Head of caudate nucleus (tissue), 42 donors: ENCODE results near the gene PAX7.

Experiments used
- DNase-seq, 42 donors: peaks; one replicate each; pipeline versions ENCODE4 v3.0.0 to v3.0.0-alpha.2; 2020 to 2021; ENCODE audit warnings: mixed read lengths in 7 of 42
- intact Hi-C: fragments of 100-400 bp; cut with DNase I; formaldehyde crosslinking; loops from one replicate; pipeline ENCODE4 v1.15.0; 2022

PAX7 gene

GRCh38 chr1:18649693-18650370 lies 19.2 kb downstream of the PAX7 start:
- intact Hi-C loops: no loop called here
- DNase-seq: no peak

DNA sequence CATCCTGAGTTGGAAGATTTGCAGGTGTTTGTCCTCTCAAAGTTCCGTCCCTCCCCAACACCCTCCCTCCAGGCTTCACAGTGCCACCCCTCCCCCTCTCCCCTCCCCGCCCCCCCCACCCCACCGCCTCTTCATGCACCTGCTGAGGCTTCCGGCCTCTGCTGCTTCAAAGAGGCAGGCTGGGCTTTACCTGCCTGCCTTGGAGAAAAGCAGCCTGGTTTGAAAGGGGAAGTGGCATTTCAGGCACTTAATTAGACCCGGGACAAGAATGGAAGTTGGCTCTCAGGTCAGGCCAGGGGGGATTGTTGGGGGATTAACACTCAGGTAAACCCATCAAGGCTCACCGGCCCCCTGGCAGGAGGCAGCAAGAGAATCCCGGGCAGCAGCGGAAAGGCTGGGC lies 21.1 kb downstream of the PAX7 start:
- DNase-seq: no peak
- intact Hi-C loops: no loop called here

DNA sequence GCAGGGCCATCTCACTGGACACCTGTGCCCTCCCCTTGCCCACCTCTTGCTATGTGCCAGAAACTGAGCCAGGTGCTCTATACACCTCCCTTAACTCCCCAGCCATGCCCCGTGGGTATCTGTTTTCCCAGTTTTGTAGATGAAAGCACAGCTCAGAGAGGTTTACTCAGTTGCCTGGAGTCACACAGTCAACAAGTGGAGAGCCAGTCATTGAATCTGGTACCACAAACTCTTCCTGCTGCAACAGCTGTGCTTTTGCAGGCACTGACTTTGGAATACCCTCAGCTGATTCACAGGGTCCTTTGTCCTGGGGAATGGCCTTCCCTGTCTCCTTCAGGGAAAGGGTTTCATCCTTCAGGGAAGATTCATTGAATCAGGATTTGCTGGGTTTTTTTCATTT lies 22.1 kb downstream of the PAX7 start:
- no peak for DNase-seq
- intact Hi-C loops: no loop called here

DNA sequence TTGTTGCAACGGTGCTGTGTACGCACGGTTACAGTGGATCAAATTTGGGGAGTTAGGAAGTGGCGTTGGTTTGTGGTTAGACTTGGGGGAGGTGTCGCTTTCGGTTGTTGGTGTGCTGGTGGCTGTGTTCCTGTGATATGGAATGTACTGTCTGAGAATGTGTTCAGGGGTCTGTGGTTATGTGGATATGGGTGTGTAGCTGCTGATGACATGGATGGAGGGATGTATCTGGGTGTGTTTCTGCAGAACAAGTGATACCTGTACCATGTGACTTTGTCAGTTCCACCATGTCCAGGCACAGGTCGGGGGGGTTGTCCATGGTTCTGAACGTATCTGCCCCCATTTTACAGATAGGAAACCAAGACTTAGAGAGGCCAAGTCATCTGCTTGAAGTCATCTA lies 22.7 kb downstream of the PAX7 start:
- DNase-seq: no peak
- intact Hi-C loops: no loop called here

DNA sequence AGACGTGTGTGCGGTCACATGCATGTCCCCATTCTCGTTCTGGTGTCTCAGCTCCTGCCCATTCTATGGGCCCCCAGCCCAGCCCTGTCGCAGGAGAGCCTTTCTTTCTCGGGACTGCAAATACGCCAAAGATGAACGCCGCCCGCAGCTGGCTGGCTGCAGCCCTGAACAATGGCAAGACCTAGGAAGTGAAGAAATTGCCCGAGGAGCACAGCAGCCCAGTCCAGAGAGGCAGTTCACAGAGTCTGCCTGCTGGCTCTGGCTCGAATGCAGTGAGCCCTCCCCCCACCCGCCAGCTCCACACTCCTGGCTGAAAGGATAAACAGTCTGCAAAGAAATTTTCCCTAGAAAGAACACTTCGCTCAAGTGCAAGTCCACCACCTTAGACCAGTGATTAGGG lies 23.3 kb downstream of the PAX7 start:
- DNase-seq: no peak
- intact Hi-C loops: no loop called here

DNA sequence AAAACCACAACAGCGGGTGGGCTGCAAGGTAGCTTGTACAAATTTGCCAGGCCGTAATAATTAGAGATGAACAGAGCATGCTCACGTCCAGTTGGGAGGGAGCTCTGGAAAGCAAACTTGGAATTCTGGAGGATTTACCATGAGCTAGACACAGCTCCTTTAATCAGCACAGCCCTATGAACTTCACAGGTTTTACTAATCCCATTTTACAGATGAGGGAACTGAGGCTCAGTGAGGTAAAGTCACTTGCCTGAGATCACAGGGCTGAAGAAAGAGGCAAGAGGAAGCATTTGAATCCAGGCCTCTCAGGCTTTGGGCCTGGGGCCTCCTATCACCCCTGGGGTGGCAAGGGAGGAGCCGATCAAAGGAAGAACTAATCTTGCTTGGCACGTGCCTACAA lies 24.0 kb downstream of the PAX7 start:
- intact Hi-C loops: no loop called here
- no peak for DNase-seq

DNA sequence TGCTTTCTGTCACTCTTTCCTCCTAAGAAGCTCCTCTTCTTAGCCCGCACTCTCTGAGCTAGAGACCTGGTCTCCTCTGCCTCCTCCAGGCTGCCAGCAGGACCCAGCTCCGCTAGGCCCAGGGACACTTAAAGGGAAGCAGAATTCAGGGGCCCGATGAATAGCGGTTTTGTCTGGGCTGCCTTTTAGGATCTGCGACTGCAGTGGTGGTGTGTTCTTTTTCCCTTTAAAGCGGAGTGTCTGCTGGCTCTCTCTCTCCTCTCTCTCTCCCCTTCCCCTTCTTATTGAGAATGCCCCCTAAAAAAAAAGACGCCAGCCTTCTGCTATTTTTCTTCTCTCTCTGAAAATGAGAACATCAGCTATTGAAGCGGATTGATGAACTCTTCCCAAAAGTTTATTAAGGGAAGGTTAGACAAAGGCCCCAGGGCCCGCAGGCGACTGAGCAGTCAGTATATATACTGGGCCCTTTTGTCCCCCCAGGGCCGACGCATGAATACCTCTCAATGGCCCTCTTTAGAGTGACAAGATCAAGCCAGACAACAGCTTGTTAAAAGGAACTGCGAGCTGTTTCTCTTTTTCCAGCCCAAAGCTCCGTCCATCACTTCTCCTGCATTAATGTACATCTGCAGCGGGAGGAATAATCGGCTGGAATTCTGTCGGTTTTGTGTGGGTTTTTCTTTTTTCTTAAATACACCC lies 27.0 kb downstream of the PAX7 start:
- intact Hi-C loops: no loop called here

DNA sequence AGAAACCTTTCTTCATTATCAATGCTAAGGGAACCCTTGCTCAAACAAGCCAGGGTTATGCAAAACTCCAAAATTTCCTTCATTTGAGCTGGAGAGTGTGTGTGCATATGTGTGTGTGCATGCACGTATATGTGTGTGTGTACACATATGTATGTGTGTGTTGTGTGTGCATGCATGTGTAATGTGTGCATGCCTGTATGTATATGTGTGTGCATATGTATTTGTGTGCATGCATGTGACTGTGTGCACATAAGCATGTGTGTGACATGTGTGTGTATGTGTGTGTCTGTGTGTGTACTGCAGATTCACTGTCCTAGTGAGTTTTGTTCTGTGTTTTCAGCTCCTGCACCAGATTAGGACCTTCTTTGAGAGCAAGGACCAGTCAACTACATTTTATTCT lies 28.2 kb downstream of the PAX7 start:
- intact Hi-C loops: no loop called here
- DNase-seq: no peak

More for the DNA sequence above, 27.0 kb downstream of the PAX7 start:
- peak in 1 of 42 donors; percentile 5 for DNase-seq

DNA sequence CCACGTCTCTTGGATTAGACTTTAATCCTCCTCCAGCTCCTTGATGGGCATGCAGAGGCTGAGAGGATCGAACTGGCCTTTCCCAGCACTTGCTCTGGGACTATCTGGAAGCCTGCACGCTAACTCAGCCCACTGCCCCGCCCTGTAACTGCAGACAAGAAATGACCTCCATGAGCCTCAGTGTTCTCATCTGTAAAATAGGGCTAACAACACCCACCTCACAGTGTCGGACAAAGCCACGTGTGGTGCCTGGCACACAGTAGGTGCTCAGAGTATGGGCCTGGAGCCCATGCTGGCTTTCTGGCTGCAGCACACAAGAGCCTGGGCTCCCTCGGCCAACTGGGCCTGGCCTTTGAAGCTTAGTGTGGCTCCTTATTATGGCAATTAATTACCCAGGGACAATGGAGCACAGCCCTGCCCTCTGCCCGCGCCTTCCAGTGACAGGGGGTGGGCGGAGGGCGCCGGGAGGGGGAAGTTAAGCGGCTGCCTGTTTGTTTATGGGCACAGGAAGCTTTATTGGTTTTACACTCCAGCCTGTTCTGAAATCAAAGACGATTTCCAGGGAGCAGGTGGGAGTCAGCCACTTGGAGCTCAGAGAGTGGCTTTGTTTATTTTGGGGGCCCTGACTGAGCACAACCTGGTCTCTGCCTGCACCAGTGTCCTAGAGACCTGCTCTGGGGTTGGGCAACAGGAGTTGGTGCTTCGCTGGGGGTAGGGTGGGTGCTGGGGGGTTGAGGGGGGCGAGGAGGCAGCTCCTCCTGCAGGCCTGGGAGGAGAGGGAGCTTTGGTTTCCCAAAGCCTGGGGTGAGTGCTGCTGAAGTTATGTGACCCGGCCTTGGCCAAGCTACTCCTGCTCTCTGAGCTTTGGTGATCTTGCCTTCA lies 31.0 kb downstream of the PAX7 start:
- intact Hi-C loops: no loop called here
- DNase-seq: no peak

DNA sequence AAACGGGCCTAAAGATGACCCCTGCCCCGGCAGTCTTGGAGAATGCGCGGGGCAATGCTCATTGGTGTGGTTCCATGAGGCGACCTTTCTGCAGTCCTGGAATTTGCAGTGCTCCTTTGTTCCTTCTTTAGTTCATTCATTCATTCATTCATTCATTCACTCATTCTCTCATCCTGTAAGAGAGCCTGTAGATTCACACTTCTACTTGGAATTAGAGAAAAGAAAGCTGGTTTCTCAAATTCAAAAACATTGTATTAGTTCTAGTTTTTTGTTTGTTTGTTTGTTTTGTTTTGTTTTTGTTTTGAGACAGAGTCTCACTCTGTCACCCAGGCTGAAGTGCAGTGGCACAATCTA lies 31.6 kb downstream of the PAX7 start:
- DNase-seq: no peak
- intact Hi-C loops: no loop called here

- DNase-seq: no peak
- intact Hi-C loops: no loop called here
Observed at GRCh38 chr1:18666317-18666920, 35.8 kb downstream of the PAX7 start.

DNA sequence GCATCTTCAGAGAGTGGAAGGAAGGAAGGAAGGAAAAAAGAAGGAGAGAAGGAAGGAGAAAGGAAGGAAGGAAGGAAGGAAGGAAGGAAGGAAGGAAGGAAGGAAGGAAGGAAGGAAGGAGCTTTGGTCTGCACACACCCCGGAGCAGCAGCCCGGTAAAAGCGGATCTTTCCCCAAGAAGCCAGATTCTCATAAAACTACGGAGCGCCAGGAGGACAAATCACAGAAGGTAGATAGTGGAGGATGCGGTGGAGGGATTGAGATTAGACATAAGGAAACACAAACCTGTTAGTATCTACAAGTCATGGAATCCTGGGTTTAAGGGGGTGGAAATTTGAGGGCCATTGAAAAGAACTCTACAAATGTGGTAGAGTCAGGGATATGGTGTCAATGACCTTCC lies 36.7 kb downstream of the PAX7 start:
- no peak for DNase-seq
- intact Hi-C loops: no loop called here

DNA sequence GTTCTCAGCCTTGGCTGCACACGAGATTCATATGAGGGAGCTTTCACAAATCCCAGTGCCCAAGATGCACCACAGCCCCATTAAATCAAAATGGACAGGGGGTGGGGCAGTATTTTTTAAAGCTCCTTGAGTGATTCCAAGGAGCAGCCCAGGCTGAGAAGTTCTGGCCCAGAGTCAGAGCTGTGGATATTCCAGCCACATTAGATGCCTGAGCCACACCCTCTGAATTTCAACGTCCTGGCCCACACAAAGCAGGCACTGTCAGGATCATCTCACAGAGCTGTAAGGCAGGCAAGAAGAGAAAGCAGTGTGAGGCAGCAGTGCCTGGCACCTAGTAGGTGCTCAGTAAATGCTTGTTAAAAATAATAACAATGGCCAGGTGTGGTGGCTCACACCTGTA lies 37.4 kb downstream of the PAX7 start:
- no peak for DNase-seq
- intact Hi-C loops: no loop called here

- no peak for DNase-seq
- intact Hi-C loops: no loop called here
Observed at GRCh38 chr1:18668750-18669404, 38.2 kb downstream of the PAX7 start.

DNA sequence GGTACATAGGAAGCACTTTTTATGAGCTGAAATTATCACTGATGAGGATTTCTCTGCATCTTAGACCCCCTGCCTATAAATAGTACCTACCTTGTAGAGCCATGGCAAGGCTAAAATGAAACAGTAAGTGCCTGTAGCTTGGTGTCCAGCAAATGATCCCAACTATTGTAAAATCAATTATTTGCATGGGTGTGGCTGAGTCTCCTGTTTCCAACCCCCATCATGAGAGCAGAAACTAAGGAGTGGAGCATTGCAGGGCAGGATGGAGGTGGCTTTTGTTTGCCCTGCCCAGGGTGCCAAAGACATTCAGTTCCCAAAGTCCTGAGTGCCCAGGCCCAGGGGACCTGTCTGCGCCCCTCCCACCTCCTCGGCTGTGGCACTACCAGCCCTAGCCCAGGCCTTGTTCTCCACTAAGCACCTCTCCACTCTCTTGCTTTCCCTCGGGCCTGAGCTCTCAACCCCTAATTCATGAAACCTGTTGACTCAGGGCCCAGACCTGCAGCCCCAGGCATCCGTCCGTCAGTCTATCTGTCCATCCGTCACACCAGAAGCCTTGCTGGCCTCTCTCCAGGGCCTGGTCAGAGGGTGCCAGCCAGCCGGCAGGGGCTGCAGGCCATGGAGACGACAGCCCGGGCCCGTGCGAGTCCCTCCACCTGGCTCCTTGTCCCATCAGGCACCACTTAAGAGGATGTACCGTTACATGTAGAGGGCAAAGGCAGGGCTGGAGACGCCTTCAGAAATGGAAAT lies 39.6 kb downstream of the PAX7 start:
- intact Hi-C loops: no loop called here
- no peak for DNase-seq

DNA sequence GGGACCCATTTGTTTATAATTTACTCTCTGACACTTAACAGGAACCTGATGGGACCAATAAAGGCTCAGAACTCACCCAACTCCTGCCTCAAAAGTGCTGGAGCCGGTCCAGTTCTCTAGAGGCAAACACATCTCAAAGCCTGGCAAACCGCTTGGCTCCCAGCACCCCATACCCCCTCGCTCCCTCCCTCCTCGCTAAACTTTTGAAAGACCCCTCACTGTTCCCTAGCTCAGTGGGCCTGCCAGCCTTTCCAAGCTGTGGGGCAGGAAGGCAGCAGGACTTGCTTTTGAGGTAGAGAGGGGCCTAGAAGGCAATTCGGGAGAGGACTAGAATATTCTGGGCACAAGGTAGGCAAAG lies 40.2 kb downstream of the PAX7 start:
- intact Hi-C loops: no loop called here
- DNase-seq: no peak

GRCh38 chr1:18673976-18674375 lies 43.3 kb downstream of the PAX7 start:
- DNase-seq: no peak
- intact Hi-C loops: no loop called here

GRCh38 chr1:18676332-18676781 lies 45.7 kb downstream of the PAX7 start:
- intact Hi-C loops: no loop called here
- no peak for DNase-seq

DNA sequence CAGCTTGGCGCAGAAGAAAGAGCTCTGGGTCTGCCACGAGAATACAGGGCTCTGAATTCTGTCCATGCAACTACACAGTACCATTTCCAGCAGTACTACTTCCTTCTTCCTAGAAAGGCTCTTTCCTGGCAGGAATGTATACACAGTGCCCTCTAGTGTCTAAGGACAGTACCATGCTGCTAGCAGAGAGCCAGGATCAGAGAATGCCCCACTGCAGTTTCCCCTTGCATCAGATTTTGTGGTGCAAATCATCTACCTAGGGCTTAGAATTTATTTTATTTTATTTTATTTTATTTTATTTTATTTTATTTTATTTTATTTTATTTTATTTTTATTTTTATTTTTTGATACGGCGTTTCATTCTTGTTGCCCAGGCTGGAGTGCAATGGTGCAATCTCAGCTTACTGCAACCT lies 50.8 kb downstream of the PAX7 start:
- peak in 10 of 42 donors; percentile 9 to 49 (median 22) for DNase-seq
- intact Hi-C loops: no loop called here
